AG20443 (cell line): ENCODE data around the gene KLHL22.
"Not testable (repeated sequence)": the region's sequence is repeated elsewhere in the genome, so short reads cannot be mapped to it uniquely, and the experiment has no call there.

Experiments
- DNase-seq: peaks from one replicate; pipeline ENCODE4 v3.0.0; 2012; ENCODE audit warnings: low spot score, mixed read lengths

KLHL22 gene

GRCh38 chr22:20524004-20524481 is 28.4 kb upstream of the KLHL22 start:
- no peak for DNase-seq

GRCh38 chr22:20523086-20523983 is 27.7 kb upstream of the KLHL22 start:
- DNase-seq, result peak; percentile 74

- DNase-seq, result no peak
These were observed 26.8 kb upstream of the KLHL22 start for GRCh38 chr22:20522134-20523004.

- DNase-seq, result no peak
These were observed 24.5 kb upstream of the KLHL22 start for GRCh38 chr22:20520093-20520511.

GRCh38 chr22:20519558-20519957 is 24.0 kb upstream of the KLHL22 start:
- no peak for DNase-seq

GRCh38 chr22:20517841-20518592 is 22.4 kb upstream of the KLHL22 start:
- no peak for DNase-seq

- DNase-seq, result no peak
These were observed 21.8 kb upstream of the KLHL22 start for GRCh38 chr22:20517422-20517821.

GRCh38 chr22:20516399-20516798 is 20.8 kb upstream of the KLHL22 start:
- DNase-seq, result no peak

GRCh38 chr22:20514658-20515406 is 19.2 kb upstream of the KLHL22 start:
- peak; percentile 88 for DNase-seq

GRCh38 chr22:20511578-20512229 is 16.1 kb upstream of the KLHL22 start:
- DNase-seq, result no peak

- DNase-seq, result no peak
These were observed 15.4 kb upstream of the KLHL22 start for GRCh38 chr22:20510811-20511577.

GRCh38 chr22:20509344-20510047 is 13.9 kb upstream of the KLHL22 start:
- peak; percentile 88 for DNase-seq

- no peak for DNase-seq
These were observed 13.2 kb upstream of the KLHL22 start for GRCh38 chr22:20508815-20509271.

GRCh38 chr22:20508067-20508755 is 12.6 kb upstream of the KLHL22 start:
- DNase-seq, result not testable (repeated sequence)

- peak; percentile 91 for DNase-seq
These were observed 11.9 kb upstream of the KLHL22 start, which contains the start of gene MED15 for GRCh38 chr22:20507253-20508066. TSS of gene MED15 (plus strand) at chr22:20507610. CDS start at chr22:20507679, 69 bp downstream.

- no peak for DNase-seq
These were observed 11.1 kb upstream of the KLHL22 start for GRCh38 chr22:20506543-20507252.
